AG04449 (cell line): ENCODE results near the gene CCDC120.

Source experiments
- CTCF ChIA-PET: fragments of 350-600 bp; formaldehyde crosslinking; extraction: SDS; loops from one replicate; lab custom pipeline; 2021; ENCODE audit warnings: antibody characterized with exemption; lab: Yijun Ruan, JAX
- POLR2A ChIA-PET: fragments of 400-600, 350-600 bp; formaldehyde crosslinking; extraction: SDS; loops from one replicate; lab custom pipeline; 2020; ENCODE audit warnings: antibody characterized with exemption, inconsistent platforms; lab: Yijun Ruan, JAX
- DNase-seq: peaks from one replicate; pipeline ENCODE4 v3.0.0-alpha.2; 2010; ENCODE audit warnings: low read depth, low spot score
- H3K4me3 ChIP-seq: 2 replicates; pipeline ENCODE4 v1.5.1; 2011; ENCODE audit warnings: low read depth, mild to moderate bottlenecking, control low read depth, low read length
- TF ChIP-seq, protein P1 (sequence below): IDR thresholded peaks from one replicate; pipeline ENCODE4 v1.5.1; 2011; ENCODE audit warnings: mild to moderate bottlenecking, moderate library complexity, low read length, control low read depth, inconsistent platforms; ENCODE audit not compliant: insufficient read depth; ENCODE audit errors: missing control alignments

CCDC120 gene

DNA sequence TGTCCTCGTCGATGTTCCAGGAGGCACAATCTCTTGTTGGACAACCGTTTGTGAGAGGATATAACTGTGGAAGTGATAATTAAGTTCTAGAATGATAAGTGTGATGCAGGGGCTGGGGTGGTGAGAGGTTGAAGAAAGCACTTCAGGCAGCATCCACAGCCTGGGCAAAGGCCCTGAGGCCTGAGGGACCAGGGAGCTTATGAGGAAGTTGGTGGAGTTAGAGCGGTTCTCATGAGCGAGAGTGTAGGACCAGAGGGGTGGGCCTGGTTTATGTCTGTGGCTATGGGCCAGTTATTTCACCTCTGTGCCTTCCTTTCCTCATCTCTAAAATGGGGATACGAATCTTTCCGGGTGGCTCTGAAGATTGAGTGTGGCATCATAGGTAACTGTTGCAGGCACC, 2.7 kb downstream of the CCDC120 start:
- no peak overlapping the region for H3K4me3 ChIP-seq
- ChIA-PET POLR2A (no interaction called here), CTCF (interaction anchor here (1.0 to 1.2 kb wide), 2 partner anchors 90 to 94 kb away, joined by 3 read pairs; partner anchors contain the start of gene KCND1)
- TF ChIP-seq, protein P1, sequence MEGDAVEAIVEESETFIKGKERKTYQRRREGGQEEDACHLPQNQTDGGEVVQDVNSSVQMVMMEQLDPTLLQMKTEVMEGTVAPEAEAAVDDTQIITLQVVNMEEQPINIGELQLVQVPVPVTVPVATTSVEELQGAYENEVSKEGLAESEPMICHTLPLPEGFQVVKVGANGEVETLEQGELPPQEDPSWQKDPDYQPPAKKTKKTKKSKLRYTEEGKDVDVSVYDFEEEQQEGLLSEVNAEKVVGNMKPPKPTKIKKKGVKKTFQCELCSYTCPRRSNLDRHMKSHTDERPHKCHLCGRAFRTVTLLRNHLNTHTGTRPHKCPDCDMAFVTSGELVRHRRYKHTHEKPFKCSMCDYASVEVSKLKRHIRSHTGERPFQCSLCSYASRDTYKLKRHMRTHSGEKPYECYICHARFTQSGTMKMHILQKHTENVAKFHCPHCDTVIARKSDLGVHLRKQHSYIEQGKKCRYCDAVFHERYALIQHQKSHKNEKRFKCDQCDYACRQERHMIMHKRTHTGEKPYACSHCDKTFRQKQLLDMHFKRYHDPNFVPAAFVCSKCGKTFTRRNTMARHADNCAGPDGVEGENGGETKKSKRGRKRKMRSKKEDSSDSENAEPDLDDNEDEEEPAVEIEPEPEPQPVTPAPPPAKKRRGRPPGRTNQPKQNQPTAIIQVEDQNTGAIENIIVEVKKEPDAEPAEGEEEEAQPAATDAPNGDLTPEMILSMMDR: no peak
- DNase-seq: no peak

DNA sequence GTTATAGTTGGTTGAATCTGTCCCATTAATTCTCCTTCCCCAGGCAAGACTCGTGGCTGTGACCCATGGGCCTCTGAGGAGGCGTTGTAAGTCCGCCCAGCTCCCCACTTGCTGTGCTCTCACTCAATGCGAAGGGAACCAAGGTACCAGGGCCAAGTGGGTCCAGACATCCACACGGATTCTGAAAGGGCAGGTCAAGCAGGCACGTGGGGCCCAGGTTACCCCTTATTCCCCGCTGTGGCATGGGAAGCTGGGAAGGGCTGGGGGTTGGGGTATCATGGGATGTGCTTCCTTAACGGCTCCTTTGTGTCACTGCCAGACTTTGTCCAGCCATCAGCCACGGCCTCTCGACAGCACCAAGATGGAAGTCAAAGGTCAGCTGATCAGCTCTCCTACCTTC, 3.1 kb downstream of the CCDC120 start:
- DNase-seq: no peak
- CTCF ChIA-PET: no interaction called here
- H3K4me3 ChIP-seq: no peak overlapping the region
- TF ChIP-seq, protein P1: no peak
- POLR2A ChIA-PET: no interaction called here

DNA sequence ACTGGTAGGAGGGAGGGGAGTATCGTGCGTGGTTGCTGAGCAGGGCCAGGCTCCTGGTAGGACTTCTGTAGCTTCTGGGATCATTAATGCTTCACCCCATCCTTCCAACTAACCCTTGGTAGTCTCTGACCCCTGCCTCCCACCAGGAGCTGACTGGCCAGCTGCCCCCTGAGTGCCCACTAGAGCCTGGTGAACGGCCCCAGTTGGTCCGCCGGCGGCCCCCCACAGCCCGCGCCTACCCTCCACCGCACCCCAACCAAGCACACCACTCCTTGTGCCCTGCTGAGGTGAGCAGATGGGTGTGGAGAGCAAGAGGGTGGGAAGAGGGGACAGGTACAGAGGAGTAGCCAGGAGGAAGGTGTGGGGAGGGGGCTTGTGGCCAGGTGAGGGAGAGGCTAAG, 4.9 kb downstream of the CCDC120 start:
- DNase-seq: no peak
- TF ChIP-seq, protein P1: no peak
- ChIA-PET POLR2A (no interaction called here), CTCF (no interaction called here)
- H3K4me3 ChIP-seq: no peak overlapping the region

DNA sequence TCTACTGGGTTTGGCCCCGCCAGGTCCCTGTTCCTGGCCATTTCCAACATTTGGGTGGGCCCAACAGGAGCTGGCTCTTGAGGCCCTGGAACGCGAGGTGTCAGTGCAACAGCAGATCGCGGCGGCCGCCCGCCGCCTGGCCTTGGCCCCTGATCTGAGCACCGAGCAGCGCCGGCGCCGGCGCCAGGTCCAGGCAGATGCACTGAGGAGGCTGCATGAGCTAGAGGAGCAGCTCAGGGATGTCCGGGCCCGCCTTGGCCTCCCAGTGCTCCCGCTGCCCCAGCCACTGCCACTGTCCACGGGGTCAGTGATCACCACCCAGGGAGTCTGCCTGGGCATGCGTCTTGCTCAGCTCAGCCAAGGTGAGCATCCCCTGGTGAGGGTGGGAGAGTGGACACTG, 5.5 kb downstream of the CCDC120 start:
- TF ChIP-seq, protein P1: no peak
- H3K4me3 ChIP-seq: no peak overlapping the region
- CTCF ChIA-PET: no interaction called here
- no peak for DNase-seq
- POLR2A ChIA-PET: no interaction called here

DNA sequence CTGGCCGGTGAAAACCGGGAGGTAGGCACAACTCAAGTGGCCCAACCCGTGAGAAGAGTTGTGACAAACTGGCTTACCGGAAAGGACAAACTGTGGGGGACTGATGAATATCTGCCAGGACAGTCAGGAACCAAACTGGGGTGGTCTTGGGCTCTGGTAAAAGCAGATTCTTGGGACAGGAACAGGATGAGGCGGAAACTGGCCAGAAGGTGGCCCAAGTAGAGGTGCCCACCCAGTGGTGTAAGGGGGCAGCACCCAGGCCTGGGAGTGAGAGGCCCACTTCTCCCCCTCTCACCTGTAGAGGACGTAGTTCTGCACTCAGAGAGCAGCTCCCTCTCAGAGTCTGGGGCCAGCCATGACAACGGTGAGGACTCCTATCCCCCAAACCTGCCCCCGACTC, 5.9 kb downstream of the CCDC120 start:
- H3K4me3 ChIP-seq: no peak overlapping the region
- no peak for DNase-seq
- TF ChIP-seq, protein P1: no peak
- POLR2A ChIA-PET: interaction anchor here (1.3 kb wide), 1 partner anchor 21 kb away, joined by 4 read pairs; no protein-coding TSS in a partner anchor
- CTCF ChIA-PET: interaction anchor here (0.8 kb wide), 1 partner anchor 9 kb away, joined by 3 read pairs; no protein-coding TSS in a partner anchor

DNA sequence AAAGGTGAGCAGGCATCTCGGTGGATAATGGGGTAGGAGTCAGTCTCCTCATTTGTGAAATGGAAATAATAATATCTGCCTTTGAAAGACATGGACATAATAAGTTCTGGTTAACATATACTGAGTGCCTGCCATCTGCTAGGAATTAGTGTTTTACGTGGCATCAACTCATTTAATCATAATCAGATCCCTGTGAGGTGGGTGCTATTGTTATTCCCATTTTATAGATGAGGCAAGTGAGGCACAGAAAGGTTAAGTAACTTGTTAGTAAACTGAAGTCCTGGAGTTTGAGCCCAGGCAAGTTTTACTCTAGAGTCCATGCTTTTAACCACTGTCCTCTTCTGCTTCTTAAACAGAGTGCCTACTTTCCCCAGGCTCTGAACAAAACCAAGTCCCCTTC, 7.5 kb downstream of the CCDC120 start:
- no peak for DNase-seq
- ChIA-PET CTCF (no interaction called here), POLR2A (interaction anchor here (1.3 kb wide), 1 partner anchor 22 kb away, joined by 4 read pairs; no protein-coding TSS in a partner anchor)
- no peak overlapping the region for H3K4me3 ChIP-seq
- TF ChIP-seq, protein P1: no peak
